Hepatocyte (in vitro differentiated cells): ENCODE data around the gene USP17L18. TPM values are rescaled to one million over a fixed set of nuclear protein-coding genes. Genes with fewer than 3 reads are reported as not detected.
"Not testable (repeated sequence)": the region's sequence is repeated elsewhere in the genome, so short reads cannot be mapped to it uniquely, and the experiment has no call there.

Source experiments
- DNase-seq: peaks from one replicate; pipeline ENCODE4 v3.0.0-alpha.2; 2016; ENCODE audit warnings: low spot score
- H2AFZ ChIP-seq: fragments of 200-600 bp; sonication (generic); 2 replicates; pipeline ENCODE4 v1.6.0; 2016; ENCODE audit warnings: antibody characterized with exemption, mild to moderate bottlenecking
- H3K27ac ChIP-seq: fragments of 200-600 bp; sonication (generic); 2 replicates; pipeline ENCODE4 v1.5.1; 2016; ENCODE audit warnings: mild to moderate bottlenecking
- H3K27me3 ChIP-seq: fragments of 200-600 bp; sonication (generic); 2 replicates; pipeline ENCODE4 v1.6.1; 2016
- H3K36me3 ChIP-seq: fragments of 200-600 bp; sonication (generic); replicated peaks from 2 replicates; pipeline ENCODE4 v1.5.1; 2016; ENCODE audit warnings: low read depth; ENCODE audit not compliant: insufficient read depth
- H3K4me1 ChIP-seq: fragments of 200-600 bp; sonication (generic); 2 replicates; pipeline ENCODE4 v1.5.1; 2016; ENCODE audit warnings: mild to moderate bottlenecking, moderate library complexity; ENCODE audit not compliant: insufficient read depth
- H3K4me2 ChIP-seq: fragments of 200-600 bp; sonication (generic); 2 replicates; pipeline ENCODE4 v1.6.0; 2016
- H3K4me3 ChIP-seq: fragments of 200-600 bp; sonication (generic); 2 replicates; pipeline ENCODE4 v1.5.1; 2016; ENCODE audit warnings: mild to moderate bottlenecking
- H3K79me2 ChIP-seq: fragments of 200-600 bp; sonication (generic); 2 replicates; pipeline ENCODE4 v1.6.0; 2017; ENCODE audit warnings: mild to moderate bottlenecking
- H3K9me2 ChIP-seq: fragments of 200-600 bp; sonication (generic); replicated peaks from 2 replicates; pipeline ENCODE4 v1.6.0; 2017; ENCODE audit warnings: mild to moderate bottlenecking; ENCODE audit not compliant: insufficient read depth
- H3K9me3 ChIP-seq: fragments of 200-600 bp; sonication (generic); 2 replicates; pipeline ENCODE4 v1.5.1; 2016; ENCODE audit warnings: low read depth, mild to moderate bottlenecking
- H4K20me1 ChIP-seq: fragments of 200-600 bp; sonication (generic); 2 replicates; pipeline ENCODE4 v1.6.0; 2016; ENCODE audit warnings: mild to moderate bottlenecking; ENCODE audit not compliant: insufficient read depth, poor library complexity, severe bottlenecking
- WGBS: methylation state at CpG from one replicate; pipeline ENCODE4 v1.1.6; 2016; ENCODE audit warnings: low lambda C conversion rate; ENCODE audit errors: missing lambda C conversion rate; 5-methylcytosine and 5-hydroxymethylcytosine counted together
- polyA plus RNA-seq: library from polyadenylated mRNA; unstranded; fragments of >200 nt; fragmentation: Nextera tagmentation; extraction: Ambion mirVana; gene quantifications from 2 replicates; pipeline ENCODE4 v1.2.1, GENCODE V29; 2016
- total RNA-seq: library from RNA; depleted of rRNA; stranded (reverse); fragments of >200 nt; gene quantifications from 2 replicates; pipeline ENCODE4 v1.2.3, GENCODE V29; 2014

Gene USP17L18
- not detected in 2 replicates for total RNA-seq
- polyA plus RNA-seq = not detected in 2 replicates

DNA sequence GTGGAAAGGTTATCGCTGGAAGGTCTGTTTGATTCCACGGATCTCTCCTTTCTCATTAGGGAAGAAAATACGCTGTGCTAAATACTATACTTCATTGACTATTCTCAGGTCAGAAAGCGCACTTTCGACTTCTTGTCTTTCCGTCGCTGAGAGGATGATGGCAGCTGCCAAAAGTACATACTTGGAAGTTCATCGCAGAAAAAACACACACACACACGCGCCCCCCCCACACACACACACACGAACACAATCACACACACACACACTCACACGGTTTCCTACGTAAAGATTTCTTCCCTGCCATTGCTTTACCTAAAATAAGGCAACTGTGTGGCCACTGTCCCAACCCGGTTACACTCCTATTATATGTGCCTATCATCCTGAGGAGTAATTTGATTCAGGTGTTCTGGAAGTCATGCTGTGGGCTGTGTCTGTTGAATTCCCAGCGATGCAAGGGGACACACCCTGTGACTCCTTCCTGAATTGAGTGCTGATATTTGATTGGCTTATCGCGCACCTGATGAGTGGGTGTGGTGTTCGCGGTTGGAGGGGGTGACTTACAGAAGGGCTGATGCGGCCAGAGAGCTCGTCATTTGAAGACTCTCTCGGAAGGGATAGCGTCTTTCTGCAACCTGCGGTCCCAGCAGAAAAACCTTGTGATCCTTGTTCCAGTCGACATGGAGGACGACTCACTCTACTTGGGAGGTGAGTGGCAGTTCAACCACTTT lies at the start of gene USP17L18:
TSS of gene USP17L18 (plus strand) at position 678 of the 728 bp plus-strand sequence. CDS start at position 678, 0 bp downstream.
- H3K27me3 ChIP-seq, H3K79me2 ChIP-seq, H3K27ac ChIP-seq, H3K9me3 ChIP-seq, H3K9me2 ChIP-seq, H4K20me1 ChIP-seq, H3K4me2 ChIP-seq, H3K4me1 ChIP-seq, H3K4me3 ChIP-seq, H3K36me3 ChIP-seq, H2AFZ ChIP-seq: not testable (repeated sequence)
- WGBS = 90% methylated on average over 15 of the region's 26 CpGs
- DNase-seq = peak; percentile 1

DNA sequence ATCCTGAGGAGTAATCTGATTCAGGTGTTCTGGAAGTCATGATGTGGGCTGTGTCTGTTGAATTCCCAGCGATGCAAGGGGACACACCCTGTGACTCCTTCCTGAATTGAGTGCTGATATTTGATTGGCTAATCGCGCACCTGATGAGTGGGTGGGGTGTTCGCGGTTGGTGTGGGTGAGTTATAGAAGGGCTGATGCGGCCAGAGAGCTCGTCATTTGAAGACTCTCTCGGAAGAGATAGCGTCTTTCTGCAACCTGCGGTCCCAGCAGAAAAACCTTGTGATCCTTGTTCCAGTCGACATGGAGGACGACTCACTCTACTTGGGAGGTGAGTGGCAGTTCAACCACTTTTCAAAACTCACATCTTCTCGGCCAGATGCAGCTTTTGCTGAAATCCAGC lies 38.1 kb upstream of the USP17L18 start, which contains the start of gene USP17L10:
TSS of gene USP17L10 (plus strand) at position 301 of the 400 bp plus-strand sequence. CDS start at position 301, 0 bp downstream.
- H3K9me3 ChIP-seq, DNase-seq, H3K36me3 ChIP-seq, H3K27me3 ChIP-seq, H3K79me2 ChIP-seq, H4K20me1 ChIP-seq, H3K27ac ChIP-seq, H2AFZ ChIP-seq, H3K4me1 ChIP-seq, H3K9me2 ChIP-seq, H3K4me3 ChIP-seq, H3K4me2 ChIP-seq: not testable (repeated sequence)
- WGBS = 71% methylated on average over 4 of the region's 13 CpGs

- not testable (repeated sequence) for H3K4me2 ChIP-seq, H3K9me3 ChIP-seq, H3K4me3 ChIP-seq, H3K27me3 ChIP-seq, DNase-seq, H3K9me2 ChIP-seq, H3K36me3 ChIP-seq, H3K4me1 ChIP-seq, H2AFZ ChIP-seq, H4K20me1 ChIP-seq, H3K27ac ChIP-seq, H3K79me2 ChIP-seq
- 87% methylated on average over 12 of the region's 14 CpGs for WGBS
These were observed 33.7 kb upstream of the USP17L18 start for GRCh38 chr4:9214701-9215100.

DNA sequence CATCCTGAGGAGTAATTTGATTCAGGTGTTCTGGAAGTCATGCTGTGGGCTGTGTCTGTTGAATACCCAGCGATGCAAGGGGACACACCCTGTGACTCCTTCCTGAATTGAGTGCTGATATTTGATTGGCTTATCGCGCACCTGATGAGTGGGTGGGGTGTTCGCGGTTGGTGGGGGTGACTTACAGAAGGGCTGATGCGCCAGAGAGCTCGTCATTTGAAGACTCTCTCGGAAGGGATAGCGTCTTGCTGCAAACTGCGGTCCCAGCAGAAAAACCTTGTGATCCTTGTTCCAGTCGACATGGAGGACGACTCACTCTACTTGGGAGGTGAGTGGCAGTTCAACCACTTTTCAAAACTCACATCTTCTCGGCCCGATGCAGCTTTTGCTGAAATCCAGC lies 33.3 kb upstream of the USP17L18 start, which contains the start of gene USP17L11:
TSS of gene USP17L11 (plus strand) at position 301 of the 400 bp plus-strand sequence. CDS start at position 301, 0 bp downstream.
- H4K20me1 ChIP-seq, H3K9me2 ChIP-seq, H3K36me3 ChIP-seq, H3K4me3 ChIP-seq, DNase-seq, H3K4me2 ChIP-seq, H3K27ac ChIP-seq, H3K4me1 ChIP-seq, H3K27me3 ChIP-seq, H2AFZ ChIP-seq, H3K9me3 ChIP-seq, H3K79me2 ChIP-seq: not testable (repeated sequence)
- WGBS = no CpG with 5 or more reads among the region's 14 CpGs

- H3K27ac ChIP-seq, H3K79me2 ChIP-seq, H3K4me3 ChIP-seq, H3K4me2 ChIP-seq, H3K9me3 ChIP-seq, H2AFZ ChIP-seq, DNase-seq, H3K4me1 ChIP-seq, H3K27me3 ChIP-seq, H4K20me1 ChIP-seq, H3K36me3 ChIP-seq, H3K9me2 ChIP-seq: not testable (repeated sequence)
- no CpG with 5 or more reads among the region's 13 CpGs for WGBS
These were observed 28.6 kb upstream of the USP17L18 start, which contains the start of gene USP17L12 for GRCh38 chr4:9219852-9220251. Gene USP17L12 (plus strand): TSS chr4:9220152. CDS start chr4:9220152, 0 bp downstream.

- H3K27ac ChIP-seq, H4K20me1 ChIP-seq, H3K4me2 ChIP-seq, DNase-seq, H3K79me2 ChIP-seq, H3K9me3 ChIP-seq, H3K27me3 ChIP-seq, H3K4me1 ChIP-seq, H3K36me3 ChIP-seq, H3K4me3 ChIP-seq, H3K9me2 ChIP-seq, H2AFZ ChIP-seq: not testable (repeated sequence)
- WGBS = no CpG with 5 or more reads among the region's 14 CpGs
These were observed 23.8 kb upstream of the USP17L18 start, which contains the start of gene USP17L13 for GRCh38 chr4:9224596-9224995. Gene USP17L13 (plus strand): TSS chr4:9224896. CDS start chr4:9224896, 0 bp downstream.

- not testable (repeated sequence) for H3K36me3 ChIP-seq, H3K9me2 ChIP-seq, H3K4me1 ChIP-seq, H3K9me3 ChIP-seq, DNase-seq, H4K20me1 ChIP-seq, H3K4me3 ChIP-seq, H3K27me3 ChIP-seq, H3K4me2 ChIP-seq, H3K79me2 ChIP-seq, H3K27ac ChIP-seq, H2AFZ ChIP-seq
- WGBS = 80% methylated on average over 5 of the region's 8 CpGs
These were observed 18.2 kb upstream of the USP17L18 start for GRCh38 chr4:9230249-9230648.

GRCh38 chr4:9234085-9234484 lies 14.3 kb upstream of the USP17L18 start, which contains the start of gene USP17L15:
Gene USP17L15 (plus strand): TSS chr4:9234385. CDS start chr4:9234385, 0 bp downstream.
- not testable (repeated sequence) for H3K4me2 ChIP-seq, H3K27me3 ChIP-seq, H3K9me2 ChIP-seq, H2AFZ ChIP-seq, H3K4me1 ChIP-seq, DNase-seq, H3K79me2 ChIP-seq, H3K9me3 ChIP-seq, H3K27ac ChIP-seq, H4K20me1 ChIP-seq, H3K36me3 ChIP-seq, H3K4me3 ChIP-seq
- WGBS = no CpG with 5 or more reads among the region's 15 CpGs

GRCh38 chr4:9238461-9238860 lies 10.0 kb upstream of the USP17L18 start:
- H3K4me1 ChIP-seq, H3K4me2 ChIP-seq, H3K27ac ChIP-seq, H3K36me3 ChIP-seq, H3K27me3 ChIP-seq, H3K79me2 ChIP-seq, H3K4me3 ChIP-seq, H3K9me3 ChIP-seq, H2AFZ ChIP-seq, H3K9me2 ChIP-seq, H4K20me1 ChIP-seq: not testable (repeated sequence)
- WGBS = 88% methylated on average over 8 of the region's 12 CpGs
- peak; percentile 1 for DNase-seq
